H9 (cell line): ENCODE data around the gene SLC16A11. TPM values are rescaled to one million over a fixed set of nuclear protein-coding genes. Genes with fewer than 3 reads are reported as not detected.

ENCODE experiments used
- DNase-seq: peaks from one replicate; pipeline ENCODE4 v3.0.0-alpha.2; 2017
- H2AFZ ChIP-seq: one replicate; pipeline ENCODE4 v1.6.1; 2013; ENCODE audit warnings: mild to moderate bottlenecking, low read length, control low read depth, moderate library complexity
- H2AK5ac ChIP-seq: 2 replicates; pipeline ENCODE4 v1.6.1; 2013; ENCODE audit warnings: low read length, control low read depth, mixed read lengths; ENCODE audit not compliant: insufficient read length
- H2BK120ac ChIP-seq: one replicate; pipeline ENCODE4 v1.6.1; 2013; ENCODE audit warnings: low read depth, mild to moderate bottlenecking, low read length, control low read depth, inconsistent platforms; ENCODE audit not compliant: poor library complexity, severe bottlenecking
- H2BK12ac ChIP-seq: 2 replicates; pipeline ENCODE4 v1.6.1; 2013; ENCODE audit warnings: low read length, control low read depth, mixed read lengths, low read depth; ENCODE audit not compliant: insufficient read length
- H2BK15ac ChIP-seq: 2 replicates; pipeline ENCODE4 v1.6.1; 2013; ENCODE audit warnings: low read depth, low read length, control low read depth
- H2BK20ac ChIP-seq: one replicate; pipeline ENCODE4 v1.6.1; 2013; ENCODE audit warnings: low read depth, mild to moderate bottlenecking, low read length, control low read depth, inconsistent platforms; ENCODE audit not compliant: poor library complexity, severe bottlenecking
- H2BK5ac ChIP-seq: 2 replicates; pipeline ENCODE4 v1.6.1; 2013; ENCODE audit warnings: low read length, control low read depth, mixed read lengths; ENCODE audit not compliant: insufficient read length
- H3K14ac ChIP-seq: 2 replicates; pipeline ENCODE4 v1.6.1; 2013; ENCODE audit warnings: low read length, control low read depth; ENCODE audit not compliant: insufficient read depth
- H3K18ac ChIP-seq: 2 replicates; pipeline ENCODE4 v1.6.1; 2013; ENCODE audit warnings: low read depth, mild to moderate bottlenecking, mixed read lengths, low read length, control low read depth; ENCODE audit not compliant: insufficient read length
- H3K23ac ChIP-seq: 2 replicates; pipeline ENCODE4 v1.6.1; 2013; ENCODE audit warnings: low read length, control low read depth, mixed read lengths, low read depth; ENCODE audit not compliant: insufficient read length
- H3K23me2 ChIP-seq: 2 replicates; pipeline ENCODE4 v1.6.1; 2013; ENCODE audit warnings: low read depth, mild to moderate bottlenecking, mixed read lengths, low read length, control low read depth; ENCODE audit not compliant: insufficient read length, poor library complexity, severe bottlenecking
- H3K27ac ChIP-seq: 2 replicates; pipeline ENCODE4 v1.5.1; 2013; ENCODE audit warnings: low read length, control low read depth, mixed read lengths, low read depth; ENCODE audit not compliant: insufficient read length
- H3K27me3 ChIP-seq: 2 replicates; pipeline ENCODE4 v1.6.1; 2013; ENCODE audit warnings: low read length, control low read depth, inconsistent platforms; ENCODE audit not compliant: insufficient read depth
- H3K4ac ChIP-seq: 2 replicates; pipeline ENCODE4 v1.6.1; 2013; ENCODE audit warnings: low read depth, mild to moderate bottlenecking, control low read depth, inconsistent platforms, low read length, moderate library complexity
- H3K4me1 ChIP-seq: 2 replicates; pipeline ENCODE4 v1.6.1; 2013; ENCODE audit warnings: low read length, control low read depth, inconsistent platforms; ENCODE audit not compliant: insufficient read depth
- H3K4me2 ChIP-seq: 2 replicates; pipeline ENCODE4 v1.6.1; 2013; ENCODE audit warnings: low read length, control low read depth, mixed read lengths; ENCODE audit not compliant: insufficient read length, insufficient read depth
- H3K56ac ChIP-seq: 2 replicates; pipeline ENCODE4 v1.6.1; 2013; ENCODE audit warnings: low read depth, mild to moderate bottlenecking, mixed read lengths, low read length, control low read depth; ENCODE audit not compliant: insufficient read length
- H3K79me1 ChIP-seq: 2 replicates; pipeline ENCODE4 v1.6.1; 2013; ENCODE audit warnings: low read depth, mild to moderate bottlenecking, moderate library complexity, low read length, control low read depth, inconsistent platforms; ENCODE audit not compliant: insufficient read depth, poor library complexity, severe bottlenecking
- H3K79me2 ChIP-seq: 2 replicates; pipeline ENCODE4 v1.6.1; 2013; ENCODE audit warnings: low read length, control low read depth, inconsistent platforms; ENCODE audit not compliant: insufficient read depth
- H3K9ac ChIP-seq: 2 replicates; pipeline ENCODE4 v1.6.1; 2013; ENCODE audit warnings: low read length, control low read depth, mixed read lengths; ENCODE audit not compliant: insufficient read length; ENCODE audit errors: extremely low read depth
- H3K9me3 ChIP-seq: one replicate; pipeline ENCODE4 v1.6.1; 2013; ENCODE audit warnings: low read depth, low read length, inconsistent platforms; ENCODE audit not compliant: control insufficient read depth
- H3T11ph ChIP-seq: one replicate; pipeline ENCODE4 v1.6.1; 2013; ENCODE audit warnings: mild to moderate bottlenecking, low read length, control low read depth, inconsistent platforms
- H4K20me1 ChIP-seq: one replicate; pipeline ENCODE4 v1.6.1; 2013; ENCODE audit not compliant: control insufficient read depth, insufficient read length, insufficient read depth
- H4K5ac ChIP-seq: 2 replicates; pipeline ENCODE4 v1.6.1; 2013; ENCODE audit warnings: low read depth, mild to moderate bottlenecking, mixed read lengths, low read length, control low read depth; ENCODE audit not compliant: insufficient read length
- H4K8ac ChIP-seq: replicated peaks from 2 replicates; pipeline ENCODE4 v1.6.1; 2013; ENCODE audit warnings: low read length, control low read depth, mixed read lengths, low read depth; ENCODE audit not compliant: insufficient read length
- H4K91ac ChIP-seq: 2 replicates; pipeline ENCODE4 v1.6.1; 2013; ENCODE audit warnings: low read depth, mild to moderate bottlenecking, moderate library complexity, mixed read lengths, low read length, control low read depth; ENCODE audit not compliant: insufficient read length
- H3K27ac Mint-ChIP-seq, 3 experiments: 2 replicates in 2 of 3; 3 replicates in 1 of 3; pipeline ENCODE4 v1.8.0; 2020 to 2021; ENCODE audit warnings: mixed read lengths in 3 of 3, mild to moderate bottlenecking in 1 of 3, moderate library complexity in 1 of 3
- H3K27me3 Mint-ChIP-seq: 2 replicates; pipeline ENCODE4 v1.8.0; 2021; ENCODE audit warnings: low read depth, mild to moderate bottlenecking, moderate library complexity, mixed read lengths
- H3K36me3 Mint-ChIP-seq, 3 experiments: 2 replicates in 2 of 3; 3 replicates in 1 of 3; pipeline ENCODE4 v1.8.0; 2020 to 2021; ENCODE audit warnings: low read depth in 3 of 3, mixed read lengths in 3 of 3; ENCODE audit not compliant: insufficient read depth in 1 of 3
- H3K4me1 Mint-ChIP-seq, 2 experiments: 2 replicates each; pipeline ENCODE4 v1.8.0; 2020; ENCODE audit warnings: mixed read lengths in 2 of 2
- H3K4me3 Mint-ChIP-seq, 2 experiments: 2 replicates in 1 of 2; 3 replicates in 1 of 2; pipeline ENCODE4 v1.8.0; 2020 to 2021; ENCODE audit warnings: mild to moderate bottlenecking in 2 of 2, mixed read lengths in 2 of 2, moderate library complexity in 1 of 2
- H3K9me3 Mint-ChIP-seq, 2 experiments: 2 replicates in 1 of 2; 3 replicates in 1 of 2; pipeline ENCODE4 v1.8.0; 2020; ENCODE audit warnings: mild to moderate bottlenecking in 2 of 2, mixed read lengths in 2 of 2, moderate library complexity in 1 of 2
- WGBS: extraction: QIAGEN DNeasy Blood & Tissue Kit; methylation state at CpG from one replicate; pipeline ENCODE4 v1.1.7; 2013; ENCODE audit warnings: missing lambda C conversion rate, low lambda C conversion rate, mixed read lengths; ENCODE audit not compliant: insufficient read length; ENCODE audit errors: extremely low coverage; 5-methylcytosine and 5-hydroxymethylcytosine counted together
- total RNA-seq: library from RNA; stranded (reverse); gene quantifications from 2 replicates; pipeline ENCODE4 v1.2.1, GENCODE V29; 2021
- TF ChIP-seq, protein P1 (sequence below): fragments of 200-600 bp; sonication (generic); conservative IDR thresholded peaks from 3 replicates; pipeline ENCODE4 v1.8.0; 2021; ENCODE audit warnings: antibody characterized with exemption, mild to moderate bottlenecking

SLC16A11 gene
- total RNA-seq, 1 experiment from 2014 or later, result 0.13 TPM

DNA sequence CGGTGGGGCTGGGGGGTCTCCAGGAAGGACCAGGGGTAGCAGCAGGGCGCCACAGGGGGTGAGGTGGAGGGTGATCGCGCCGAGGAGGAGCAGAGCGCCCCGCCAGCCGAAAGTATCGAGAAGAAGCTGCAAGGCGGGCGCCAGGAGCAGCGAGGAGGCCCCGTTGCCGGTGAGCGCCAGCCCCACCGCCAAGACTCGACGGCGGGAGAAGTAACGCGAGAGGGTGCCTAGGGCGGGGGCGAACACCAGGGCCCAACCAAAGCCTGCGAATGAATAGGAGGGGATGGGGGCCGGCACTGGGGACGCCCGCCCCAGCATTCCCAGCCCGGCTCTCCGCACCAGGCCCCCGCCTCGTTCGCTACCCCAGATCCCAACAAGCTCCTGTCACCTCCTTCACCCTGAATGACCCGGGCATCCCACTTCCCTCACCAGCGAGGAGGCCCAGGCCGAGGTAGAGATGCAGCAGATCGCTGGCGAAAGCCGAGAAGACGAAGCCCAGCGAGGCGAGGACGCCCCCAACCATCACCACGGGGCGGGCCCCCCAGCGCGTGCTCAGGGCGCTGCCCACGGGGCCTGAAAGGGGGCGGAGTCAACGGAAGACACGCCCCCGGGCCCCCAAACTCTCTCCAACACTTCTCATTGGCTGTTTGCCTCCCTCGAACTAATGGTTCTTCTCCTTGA is 1.3 kb downstream of the SLC16A11 start:
- no peak overlapping the region for H2AK5ac ChIP-seq
- Mint-ChIP-seq H3K4me3 (peak overlapping the region; percentile 56 to 81), H3K4me1 (peaks cover 29 to 44% of the 10 kb centered on the region in 2 experiments), H3K36me3 (no peaks in the 10 kb centered on the region; a peak in 1 of 7 replicates), H3K27ac (no peak overlapping the region), H3K27me3 (peaks cover 88% of the 10 kb centered on the region), H3K9me3 (no peaks in the 10 kb centered on the region)
- H3K23me2 ChIP-seq, result peaks cover 33% of the 10 kb centered on the region
- no peak overlapping the region for H2BK12ac ChIP-seq
- H2BK120ac ChIP-seq, result no peak overlapping the region
- no peak overlapping the region for H2BK5ac ChIP-seq
- peak overlapping the region; percentile 77 for H3K4me2 ChIP-seq
- no peak overlapping the region for H3K9ac ChIP-seq
- H2BK15ac ChIP-seq, result no peak overlapping the region
- H3K79me2 ChIP-seq, result no peaks in the 10 kb centered on the region
- H3K27ac ChIP-seq, result no peak overlapping the region
- no CpG with 5 or more reads among the region's 53 CpGs for WGBS
- H3K4ac ChIP-seq, result no peak overlapping the region
- no peak overlapping the region for H4K91ac ChIP-seq
- H4K20me1 ChIP-seq, result no peaks in the 10 kb centered on the region
- no peak overlapping the region for H3K23ac ChIP-seq
- H3K4me1 ChIP-seq, result no peaks in the 10 kb centered on the region
- H3K56ac ChIP-seq, result no peak overlapping the region
- TF ChIP-seq, protein P1, sequence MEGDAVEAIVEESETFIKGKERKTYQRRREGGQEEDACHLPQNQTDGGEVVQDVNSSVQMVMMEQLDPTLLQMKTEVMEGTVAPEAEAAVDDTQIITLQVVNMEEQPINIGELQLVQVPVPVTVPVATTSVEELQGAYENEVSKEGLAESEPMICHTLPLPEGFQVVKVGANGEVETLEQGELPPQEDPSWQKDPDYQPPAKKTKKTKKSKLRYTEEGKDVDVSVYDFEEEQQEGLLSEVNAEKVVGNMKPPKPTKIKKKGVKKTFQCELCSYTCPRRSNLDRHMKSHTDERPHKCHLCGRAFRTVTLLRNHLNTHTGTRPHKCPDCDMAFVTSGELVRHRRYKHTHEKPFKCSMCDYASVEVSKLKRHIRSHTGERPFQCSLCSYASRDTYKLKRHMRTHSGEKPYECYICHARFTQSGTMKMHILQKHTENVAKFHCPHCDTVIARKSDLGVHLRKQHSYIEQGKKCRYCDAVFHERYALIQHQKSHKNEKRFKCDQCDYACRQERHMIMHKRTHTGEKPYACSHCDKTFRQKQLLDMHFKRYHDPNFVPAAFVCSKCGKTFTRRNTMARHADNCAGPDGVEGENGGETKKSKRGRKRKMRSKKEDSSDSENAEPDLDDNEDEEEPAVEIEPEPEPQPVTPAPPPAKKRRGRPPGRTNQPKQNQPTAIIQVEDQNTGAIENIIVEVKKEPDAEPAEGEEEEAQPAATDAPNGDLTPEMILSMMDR, result no peak
- no peak overlapping the region for H2BK20ac ChIP-seq
- no peaks in the 10 kb centered on the region for H3K79me1 ChIP-seq
- H2AFZ ChIP-seq, result no peak overlapping the region
- H4K5ac ChIP-seq, result no peak overlapping the region
- no peak overlapping the region for H3K18ac ChIP-seq
- peaks cover 6% of the 10 kb centered on the region for H3K27me3 ChIP-seq
- no peak overlapping the region for H4K8ac ChIP-seq
- no peak overlapping the region for H3T11ph ChIP-seq
- peak; percentile 71 for DNase-seq
- H3K14ac ChIP-seq, result no peak overlapping the region; the same call in 1 of the 2 replicates
- H3K9me3 ChIP-seq, result no peaks in the 10 kb centered on the region
